Ascending aorta (tissue), 2 donors: ENCODE measurements around the gene MYRFL. TPM values are rescaled to one million over a fixed set of nuclear protein-coding genes. Genes with fewer than 3 reads are reported as not detected.
A peak's percentile ranks its signal among the peaks of the same experiment; 100 is the strongest.

Experiments used
- DNase-seq, 2 donors: peaks; one replicate each; pipeline ENCODE4 v3.0.0-alpha.2; 2019; ENCODE audit warnings: low spot score in 2 of 2
- H3K27ac ChIP-seq, 2 donors: fragments of 200-600 bp; sonication (generic); one replicate each; pipeline ENCODE4 v1.5.1; 2016 to 2017; ENCODE audit warnings: mild to moderate bottlenecking in 1 of 2
- H3K27me3 ChIP-seq: fragments of 200-600 bp; sonication (generic); one replicate; pipeline ENCODE4 v1.5.1; 2017
- H3K36me3 ChIP-seq, 2 donors: fragments of 200-600 bp; sonication (generic); one replicate each; pipeline ENCODE4 v1.5.1; 2016
- H3K4me1 ChIP-seq, 2 donors: fragments of 200-600 bp; sonication (generic); one replicate each; pipeline ENCODE4 v1.5.1; 2016 to 2017; ENCODE audit warnings: mild to moderate bottlenecking in 1 of 2
- H3K4me3 ChIP-seq, 2 donors: fragments of 200-600 bp; sonication (generic); one replicate each; pipeline ENCODE4 v1.5.1; 2016 to 2017; ENCODE audit warnings: mild to moderate bottlenecking in 1 of 2
- H3K9me3 ChIP-seq, 2 donors: fragments of 200-600 bp; sonication (generic); one replicate each; pipeline ENCODE4 v1.5.1; 2016
- CTCF ChIP-seq, 3 experiments: fragments of 200-600 bp in 2 of 3; fragments of 450-650 bp in 1 of 3; sonication (generic) in 2 of 3; IDR thresholded peaks; one replicate each; pipeline ENCODE4 v1.5.1; 2016 to 2019; ENCODE audit warnings: antibody characterized with exemption in 3 of 3, mild to moderate bottlenecking in 1 of 3, moderate library complexity in 1 of 3
- intact Hi-C: fragments of 100-400 bp; cut with DNase I; formaldehyde crosslinking; loops from one replicate; pipeline ENCODE4 v1.15.1; 2023
- total RNA-seq: library from RNA; depleted of rRNA; stranded (reverse); fragments of >200 nt; gene quantifications from one replicate; pipeline ENCODE4 v1.1.0, GENCODE V29; 2016

Gene MYRFL
- total RNA-seq, 1 donor from 2014 or later, result not detected

GRCh38 chr12:69999561-69999960 lies 174.5 kb downstream of the MYRFL start:
- H3K27me3 ChIP-seq, result no peaks in the 10 kb centered on the region
- no peaks in the 10 kb centered on the region for H3K9me3 ChIP-seq
- no peak for DNase-seq
- peaks cover 0 to 5% of the 10 kb centered on the region in 2 donors for H3K4me1 ChIP-seq
- no peak overlapping the region for H3K4me3 ChIP-seq
- TF ChIP-seq CTCF (IDR thresholded peaks at IDR 0.05), result no peak
- H3K27ac ChIP-seq, result no peak overlapping the region
- no peaks in the 10 kb centered on the region for H3K36me3 ChIP-seq
- intact Hi-C loops, result loop anchor here (5.0 kb wide), 1 partner anchor 243 kb away; the partner anchor contains the start of gene CNOT2

- no peak for TF ChIP-seq CTCF (IDR thresholded peaks at IDR 0.05)
- Histone ChIP-seq H3K4me1 (no peaks in the 10 kb centered on the region), H3K27ac (peak overlapping the region; percentile 18 to 20), H3K36me3 (no peaks in the 10 kb centered on the region), H3K4me3 (no peak overlapping the region), H3K27me3 (no peaks in the 10 kb centered on the region), H3K9me3 (peaks cover 1 to 11% of the 10 kb centered on the region in 2 donors)
- intact Hi-C loops, result no loop called here
- DNase-seq, result no peak
These were observed 177.3 kb downstream of the MYRFL start for GRCh38 chr12:70002097-70002911.

- H3K36me3 ChIP-seq, result no peaks in the 10 kb centered on the region
- no peak for TF ChIP-seq CTCF (IDR thresholded peaks at IDR 0.05)
- peaks cover 7 to 17% of the 10 kb centered on the region in 2 donors for H3K9me3 ChIP-seq
- no peaks in the 10 kb centered on the region for H3K4me1 ChIP-seq
- DNase-seq, result no peak
- no peaks in the 10 kb centered on the region for H3K27me3 ChIP-seq
- no peak overlapping the region for H3K4me3 ChIP-seq
- peak overlapping the region in 1 of 2 donors; percentile 20 for H3K27ac ChIP-seq
- intact Hi-C loops, result no loop called here
These were observed 177.9 kb downstream of the MYRFL start for GRCh38 chr12:70002912-70003255.

- Histone ChIP-seq H3K4me1 (no peaks in the 10 kb centered on the region), H3K27ac (no peak overlapping the region), H3K4me3 (no peak overlapping the region), H3K9me3 (peaks cover 7 to 33% of the 10 kb centered on the region in 2 donors), H3K27me3 (no peaks in the 10 kb centered on the region), H3K36me3 (no peaks in the 10 kb centered on the region)
- intact Hi-C loops, result no loop called here
- no peak for DNase-seq
- no peak for TF ChIP-seq CTCF (IDR thresholded peaks at IDR 0.05)
These were observed 181.0 kb downstream of the MYRFL start for GRCh38 chr12:70005864-70006618.

- intact Hi-C loops, result no loop called here
These were observed 181.6 kb downstream of the MYRFL start for GRCh38 chr12:70006619-70006973.

More at GRCh38 chr12:70006619-70006973, 181.6 kb downstream of the MYRFL start:
- no peaks in the 10 kb centered on the region for H3K4me1 ChIP-seq
- H3K36me3 ChIP-seq, result no peaks in the 10 kb centered on the region
- H3K27me3 ChIP-seq, result no peaks in the 10 kb centered on the region
- no peak overlapping the region for H3K27ac ChIP-seq
- peaks cover 7 to 33% of the 10 kb centered on the region in 2 donors for H3K9me3 ChIP-seq
- TF ChIP-seq CTCF (IDR thresholded peaks at IDR 0.05), result no peak
- DNase-seq, result no peak
- H3K4me3 ChIP-seq, result no peak overlapping the region
